Measurements from ENCODE around the gene TCP1. TPM values are rescaled to one million over a fixed set of nuclear protein-coding genes. Genes with fewer than 3 reads are reported as not detected.

The TCP1 gene
- total and polyA plus RNA-seq, 9 donors = 83.5 to 237 (median 162) TPM

- Histone ChIP-seq H3K9me3 (no peaks in the 10 kb centered on the region), H3K27me3 (no peaks in the 10 kb centered on the region), H3K27ac (no peak overlapping the region), H3K36me3 (no peaks in the 10 kb centered on the region), H3K4me3 (no peak overlapping the region), H3K4me1 (ENCODE audit: insufficient read depth) (no peaks in the 10 kb centered on the region)
- 77 to 90% (median 82%) methylated on average over 6 of the region's 6 CpGs for WGBS, 3 donors
- no peak for DNase-seq
- TF ChIP-seq POLR2A (IDR thresholded peaks at IDR 0.05) (no peak), EP300 (IDR thresholded peaks at IDR 0.05) (no peak), CTCF (IDR thresholded peaks at IDR 0.05) (no peak)
- intact Hi-C loops (cut with DNase I) = no loop called here
Observed at GRCh38 chr6:159815410-159815809, 26.0 kb upstream of the TCP1 start.

GRCh38 chr6:159813781-159814180, 24.4 kb upstream of the TCP1 start:
- intact Hi-C loops (cut with DNase I) = no loop called here

GRCh38 chr6:159809149-159809548, 19.7 kb upstream of the TCP1 start:
- intact Hi-C loops (cut with DNase I) = no loop called here
- TF ChIP-seq CTCF (IDR thresholded peaks at IDR 0.05) = no peak
- TF ChIP-seq POLR2A (IDR thresholded peaks at IDR 0.05) = no peak
- no peak for TF ChIP-seq EP300 (IDR thresholded peaks at IDR 0.05)
- 83 to 87% (median 86%) methylated on average over 4 of the region's 4 CpGs for WGBS, 3 donors
- no peaks in the 10 kb centered on the region for H3K27me3 ChIP-seq
- H3K4me1 ChIP-seq (ENCODE audit: insufficient read depth) = no peaks in the 10 kb centered on the region
- H3K36me3 ChIP-seq = no peaks in the 10 kb centered on the region
- H3K27ac ChIP-seq = no peak overlapping the region
- H3K4me3 ChIP-seq = no peak overlapping the region
- no peak for DNase-seq
- H3K9me3 ChIP-seq = no peaks in the 10 kb centered on the region

More at GRCh38 chr6:159813781-159814180, 24.4 kb upstream of the TCP1 start:
- TF ChIP-seq POLR2A (IDR thresholded peaks at IDR 0.05) (no peak), EP300 (IDR thresholded peaks at IDR 0.05) (no peak), CTCF (IDR thresholded peaks at IDR 0.05) (no peak)
- no peak overlapping the region for H3K4me3 ChIP-seq
- DNase-seq = no peak
- WGBS, 3 donors = 82 to 83% (median 83%) methylated on average over 9 of the region's 9 CpGs
- no peaks in the 10 kb centered on the region for H3K9me3 ChIP-seq
- H3K27me3 ChIP-seq = no peaks in the 10 kb centered on the region
- no peaks in the 10 kb centered on the region for H3K4me1 ChIP-seq (ENCODE audit: insufficient read depth)
- H3K27ac ChIP-seq = no peak overlapping the region
- H3K36me3 ChIP-seq = no peaks in the 10 kb centered on the region

GRCh38 chr6:159808647-159809046, 19.2 kb upstream of the TCP1 start:
- TF ChIP-seq EP300 (IDR thresholded peaks at IDR 0.05) (no peak), CTCF (IDR thresholded peaks at IDR 0.05) (no peak), POLR2A (IDR thresholded peaks at IDR 0.05) (no peak)
- Histone ChIP-seq H3K4me3 (no peak overlapping the region), H3K36me3 (no peaks in the 10 kb centered on the region), H3K27me3 (no peaks in the 10 kb centered on the region), H3K9me3 (no peaks in the 10 kb centered on the region), H3K27ac (no peak overlapping the region), H3K4me1 (ENCODE audit: insufficient read depth) (no peaks in the 10 kb centered on the region)
- intact Hi-C loops (cut with DNase I) = no loop called here
- no peak for DNase-seq
- 80 to 82% (median 81%) methylated on average over 6 of the region's 6 CpGs for WGBS, 3 donors
